HG03571 (cell line): ENCODE results near the gene TRIM33.
A peak's percentile ranks its signal among the peaks of the same experiment; 100 is the strongest.

Experiments
- ATAC-seq: cut with Tn5 transposase; IDR thresholded peaks from one replicate; pipeline ENCODE4 v1.9.1; 2021; ENCODE audit not compliant: unreplicated experiment

The TRIM33 gene

GRCh38 chr1:114355240-114355639 lies 155.8 kb downstream of the TRIM33 start:
- ATAC-seq = no peak

- peak; percentile 55 for ATAC-seq
Observed at GRCh38 chr1:114353262-114353661, 157.7 kb downstream of the TRIM33 start.

GRCh38 chr1:114352797-114353196 lies 158.2 kb downstream of the TRIM33 start:
- ATAC-seq = no peak

DNA sequence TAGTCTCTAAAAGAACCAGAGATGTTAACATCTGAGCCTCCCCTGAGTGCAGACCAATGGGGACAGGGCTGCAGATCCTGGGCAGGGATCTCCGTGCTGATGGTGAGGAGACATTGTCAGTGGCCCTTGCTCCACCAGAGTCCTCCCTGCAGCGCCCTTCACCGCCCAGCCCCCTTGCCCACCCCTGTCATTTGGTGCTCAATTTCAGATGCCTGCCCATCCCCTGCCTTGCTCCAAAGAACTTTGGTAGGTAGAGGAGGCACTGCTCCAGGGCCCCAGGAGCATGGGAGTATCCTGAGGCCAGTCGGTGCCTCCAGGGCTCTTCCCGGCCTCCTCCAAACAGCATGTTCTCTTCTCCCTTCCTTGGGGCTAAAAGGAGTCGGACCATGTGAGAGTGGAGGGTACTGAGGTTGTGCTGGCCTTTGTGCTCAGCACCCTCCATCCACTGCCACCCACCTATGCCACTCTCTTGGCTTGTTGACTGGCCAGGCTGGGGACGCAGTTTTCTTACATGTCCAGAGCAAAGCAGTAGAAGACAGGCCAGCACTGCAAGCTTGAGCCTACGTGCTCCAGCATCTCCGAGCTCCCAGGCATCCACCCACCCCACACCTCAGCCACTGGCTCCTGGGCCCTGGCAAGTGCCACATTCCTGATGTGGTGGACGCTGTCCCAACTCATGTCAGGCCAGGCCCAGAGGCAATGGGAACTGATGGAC lies 160.1 kb downstream of the TRIM33 start:
- no peak for ATAC-seq

DNA sequence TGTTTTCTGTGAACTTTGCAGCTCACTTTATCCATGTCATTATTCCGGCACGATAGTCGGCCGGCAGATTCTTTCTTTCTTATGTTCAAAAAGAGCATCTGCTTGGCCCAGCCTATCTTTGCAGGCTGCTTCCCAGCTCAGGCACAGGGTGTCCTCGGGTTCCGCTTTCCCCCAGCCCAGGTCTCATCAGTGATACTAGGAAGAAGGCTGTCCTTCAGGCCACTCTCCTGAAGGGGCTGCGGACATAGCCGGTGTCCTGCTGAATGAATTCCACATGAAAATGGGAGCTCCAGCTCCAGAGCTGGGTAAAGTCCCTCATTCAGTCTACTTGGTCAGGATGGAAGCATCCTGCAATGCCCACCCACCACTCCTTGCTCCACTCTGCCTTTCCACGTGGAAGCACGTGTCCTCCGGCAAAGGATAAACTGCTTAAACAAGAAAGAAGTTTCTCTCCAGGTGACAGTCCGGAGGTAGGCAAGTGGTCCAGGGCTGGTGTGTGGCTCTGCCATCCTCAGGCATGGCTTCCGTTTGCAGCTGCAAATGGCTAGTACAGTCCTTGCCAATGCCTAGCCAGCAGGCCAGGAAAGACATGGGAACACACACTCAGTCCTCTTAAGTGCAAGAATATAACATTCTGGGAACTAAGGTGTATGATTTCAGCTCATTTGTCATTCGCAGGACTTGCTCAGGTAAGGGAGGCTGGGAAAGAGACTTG lies 161.0 kb downstream of the TRIM33 start:
- no peak for ATAC-seq

DNA sequence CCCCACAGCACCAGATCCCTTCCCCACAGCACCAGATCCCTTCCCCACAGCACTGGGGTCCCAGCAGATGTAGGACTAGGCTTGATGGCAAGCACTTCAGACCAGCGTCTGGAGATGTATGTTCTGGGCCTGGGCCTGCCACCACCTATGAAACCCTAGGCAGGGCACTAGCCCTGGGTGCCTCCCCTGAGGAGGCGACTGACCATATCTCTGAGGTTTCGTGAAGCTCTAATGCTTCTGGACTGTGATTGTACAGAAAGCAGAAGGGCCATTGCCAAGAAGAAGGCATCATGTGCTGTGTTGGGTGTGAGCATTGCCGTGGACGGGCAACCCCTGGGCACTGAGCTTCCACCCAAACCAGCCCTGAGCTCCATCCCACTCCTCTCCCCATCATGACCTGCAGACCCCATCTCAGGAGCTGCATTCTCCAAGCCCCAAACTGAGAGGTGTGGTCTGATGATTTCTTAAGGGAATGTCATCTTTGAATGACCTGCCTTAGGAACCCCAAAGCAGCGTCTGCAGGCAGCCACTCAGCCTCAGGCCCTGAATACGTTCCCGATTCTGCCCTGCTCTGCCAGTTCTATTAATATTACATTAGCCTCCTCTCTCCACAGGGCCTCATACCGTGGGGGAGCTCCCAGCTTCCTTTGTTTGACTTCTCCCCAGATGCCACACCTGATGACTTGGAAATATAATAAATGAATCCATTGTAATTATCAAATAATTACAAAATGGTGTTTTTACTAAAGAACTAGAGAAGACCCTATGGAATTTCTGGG lies 163.4 kb downstream of the TRIM33 start:
- no peak for ATAC-seq

DNA sequence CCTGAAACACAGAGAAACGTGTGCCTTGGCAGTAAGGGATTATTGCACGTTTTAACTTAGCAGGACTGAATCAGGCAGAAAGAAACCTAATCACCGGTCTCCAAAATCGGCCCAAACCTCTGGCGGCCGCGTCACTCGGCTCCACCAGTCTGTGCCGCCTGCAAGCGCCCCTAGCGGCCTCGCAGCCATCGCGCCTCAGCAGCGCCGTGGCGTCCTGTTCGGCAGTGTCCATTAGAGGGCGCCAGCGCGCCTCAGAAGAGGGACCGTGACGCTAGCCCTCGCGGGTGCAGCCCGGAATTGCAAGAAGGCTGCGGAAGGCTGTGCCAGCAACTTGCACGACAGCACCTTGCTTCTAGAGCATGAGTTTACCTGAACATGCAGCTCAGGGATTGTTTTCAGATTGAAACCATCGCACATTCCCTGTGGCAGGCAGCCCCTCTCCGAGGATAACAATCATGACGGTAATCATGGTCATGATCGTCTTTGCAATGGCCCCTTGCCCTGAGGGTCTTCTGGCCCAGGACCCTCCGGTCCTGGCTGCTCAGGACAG lies 164.4 kb downstream of the TRIM33 start:
- ATAC-seq = peak; percentile 99

GRCh38 chr1:114345930-114346479 lies 165.0 kb downstream of the TRIM33 start:
- ATAC-seq = peak; percentile 22

GRCh38 chr1:114344656-114345055 lies 166.3 kb downstream of the TRIM33 start:
- ATAC-seq = no peak
